Esophagus muscularis mucosa (tissue), 4 donors: ENCODE results near the gene IL20. TPM values are rescaled to one million over a fixed set of nuclear protein-coding genes. Genes with fewer than 3 reads are reported as not detected.

Experiments
- DNase-seq: peaks from one replicate; pipeline ENCODE4 v3.0.0-alpha.2; 2017; ENCODE audit errors: extremely low spot score
- H3K27ac ChIP-seq, 4 donors: fragments of 200-600 bp; sonication (generic); replicated peaks in 1 of 4; 1 replicate in 3 of 4; 2 replicates in 1 of 4; pipeline ENCODE4 v1.5.1; 2016 to 2019; ENCODE audit warnings: mild to moderate bottlenecking in 1 of 4
- H3K27me3 ChIP-seq, 4 donors: fragments of 200-600 bp; sonication (generic); one replicate each; pipeline versions ENCODE4 v1.5.1 to v1.6.0; 2016 to 2019
- H3K36me3 ChIP-seq, 4 donors: fragments of 200-600 bp; sonication (generic); one replicate each; pipeline ENCODE4 v1.5.1; 2016 to 2019
- H3K4me1 ChIP-seq, 4 donors: fragments of 200-600 bp; sonication (generic); one replicate each; pipeline ENCODE4 v1.5.1; 2016 to 2019
- H3K4me3 ChIP-seq, 4 donors: fragments of 200-600 bp; sonication (generic); 1 replicate in 2 of 4; 2 replicates in 2 of 4; pipeline ENCODE4 v1.5.1; 2016 to 2019; ENCODE audit warnings: mild to moderate bottlenecking in 4 of 4, moderate library complexity in 1 of 4
- H3K9me3 ChIP-seq, 4 donors: fragments of 200-600 bp; sonication (generic); 1 replicate in 3 of 4; 2 replicates in 1 of 4; pipeline ENCODE4 v1.5.1; 2016 to 2019
- EP300 ChIP-seq: sonication (generic); formaldehyde crosslinking; IDR thresholded peaks from one replicate; pipeline ENCODE4 v1.6.1; 2017; ENCODE audit warnings: antibody characterized with exemption
- POLR2A ChIP-seq: fragments of 450-650 bp; IDR thresholded peaks from one replicate; pipeline ENCODE4 v1.6.1; 2017; ENCODE audit warnings: antibody characterized with exemption, moderate library complexity, mild to moderate bottlenecking, low read depth
- POLR2AphosphoS5 ChIP-seq, 2 donors: sonication (generic); formaldehyde crosslinking; IDR thresholded peaks; one replicate each; pipeline ENCODE4 v1.6.1; 2017; ENCODE audit warnings: antibody characterized with exemption in 2 of 2
- WGBS: methylation state at CpG from one replicate; pipeline ENCODE4 v1.1.5; 2018; 5-methylcytosine and 5-hydroxymethylcytosine counted together
- intact Hi-C: fragments of 100-400 bp; cut with DNase I; formaldehyde crosslinking; loops from one replicate; pipeline ENCODE4 v1.15.1; 2023
- total RNA-seq, 4 donors: library from RNA; depleted of rRNA; stranded (reverse); fragments of >200 nt; gene quantifications; one replicate each; pipeline versions ENCODE4 v1.1.0 to v1.2.1, GENCODE V29; 2016
- TF ChIP-seq, protein P1 (sequence below), 3 experiments: fragments of 200-600 bp in 2 of 3; fragments of 450-650 bp in 1 of 3; sonication (generic) in 2 of 3; IDR thresholded peaks; one replicate each; pipeline ENCODE4 v1.5.1; 2017 to 2019; ENCODE audit warnings: antibody characterized with exemption in 3 of 3, mild to moderate bottlenecking in 2 of 3, moderate library complexity in 1 of 3

IL20 gene
- total RNA-seq, 4 donors from 2014 or later: not detected

DNA sequence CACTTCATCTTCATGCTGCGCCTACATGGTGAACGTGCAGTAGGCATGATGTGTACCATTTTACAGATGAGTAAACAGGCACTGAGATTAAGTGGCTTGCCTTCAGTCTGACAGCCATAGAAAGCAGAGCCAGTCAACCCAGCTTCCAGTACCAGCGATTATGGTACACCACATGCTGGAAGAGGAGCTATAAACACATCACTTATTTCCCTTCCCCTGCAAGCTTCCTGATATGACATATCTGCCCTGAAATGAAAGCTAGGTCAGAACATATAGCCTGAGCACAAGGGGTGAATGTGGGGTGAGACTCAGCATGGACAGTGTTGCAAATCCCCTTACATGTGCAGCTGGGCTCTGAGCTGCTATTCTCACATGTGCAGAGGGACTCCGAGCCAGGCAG is 33.8 kb upstream of the IL20 start:
- Histone ChIP-seq H3K4me3 (no peak overlapping the region), H3K27ac (no peak overlapping the region), H3K27me3 (peaks cover 0 to 3% (median 0%) of the 10 kb centered on the region in 4 donors), H3K9me3 (no peaks in the 10 kb centered on the region), H3K4me1 (no peaks in the 10 kb centered on the region), H3K36me3 (no peaks in the 10 kb centered on the region)
- WGBS: 77% methylated on average over 3 of the region's 4 CpGs
- peak; percentile 55 for DNase-seq
- no peak for TF ChIP-seq EP300
- TF ChIP-seq POLR2A: no peak
- TF ChIP-seq POLR2AphosphoS5 (IDR thresholded peaks at IDR 0.05): no peak
- TF ChIP-seq, protein P1, sequence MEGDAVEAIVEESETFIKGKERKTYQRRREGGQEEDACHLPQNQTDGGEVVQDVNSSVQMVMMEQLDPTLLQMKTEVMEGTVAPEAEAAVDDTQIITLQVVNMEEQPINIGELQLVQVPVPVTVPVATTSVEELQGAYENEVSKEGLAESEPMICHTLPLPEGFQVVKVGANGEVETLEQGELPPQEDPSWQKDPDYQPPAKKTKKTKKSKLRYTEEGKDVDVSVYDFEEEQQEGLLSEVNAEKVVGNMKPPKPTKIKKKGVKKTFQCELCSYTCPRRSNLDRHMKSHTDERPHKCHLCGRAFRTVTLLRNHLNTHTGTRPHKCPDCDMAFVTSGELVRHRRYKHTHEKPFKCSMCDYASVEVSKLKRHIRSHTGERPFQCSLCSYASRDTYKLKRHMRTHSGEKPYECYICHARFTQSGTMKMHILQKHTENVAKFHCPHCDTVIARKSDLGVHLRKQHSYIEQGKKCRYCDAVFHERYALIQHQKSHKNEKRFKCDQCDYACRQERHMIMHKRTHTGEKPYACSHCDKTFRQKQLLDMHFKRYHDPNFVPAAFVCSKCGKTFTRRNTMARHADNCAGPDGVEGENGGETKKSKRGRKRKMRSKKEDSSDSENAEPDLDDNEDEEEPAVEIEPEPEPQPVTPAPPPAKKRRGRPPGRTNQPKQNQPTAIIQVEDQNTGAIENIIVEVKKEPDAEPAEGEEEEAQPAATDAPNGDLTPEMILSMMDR (IDR thresholded peaks at IDR 0.05): no peak
- intact Hi-C loops: no loop called here

DNA sequence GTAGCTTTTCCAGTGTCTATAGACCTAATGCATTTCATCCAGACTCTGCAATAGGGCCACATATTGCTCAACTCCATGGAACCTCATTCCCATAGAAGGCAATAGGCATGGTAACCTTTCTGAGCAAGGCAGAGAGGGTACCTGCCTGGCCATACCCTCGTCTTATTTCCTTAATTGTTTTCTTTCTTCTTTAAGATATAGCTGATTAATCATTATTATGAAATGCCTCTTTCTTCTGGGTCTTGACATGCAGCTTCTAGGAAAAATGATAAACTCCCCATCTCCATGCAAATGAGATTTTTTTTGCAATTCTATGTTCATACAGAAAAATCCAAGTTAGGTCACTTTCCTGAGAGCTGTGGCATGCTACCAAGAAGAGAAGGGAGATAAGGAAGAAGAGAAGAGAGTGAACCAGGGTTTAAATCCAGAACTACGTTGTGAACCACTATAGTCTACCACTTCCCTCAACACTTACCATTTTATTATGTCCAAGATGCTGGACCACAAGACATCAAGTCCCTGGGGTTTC is 33.0 kb upstream of the IL20 start:
- Histone ChIP-seq H3K9me3 (no peaks in the 10 kb centered on the region), H3K27me3 (peaks cover 0 to 10% (median 0%) of the 10 kb centered on the region in 4 donors), H3K4me3 (no peak overlapping the region), H3K27ac (no peak overlapping the region), H3K4me1 (no peaks in the 10 kb centered on the region), H3K36me3 (no peaks in the 10 kb centered on the region)
- DNase-seq: peak; percentile 37
- TF ChIP-seq, protein P1 (IDR thresholded peaks at IDR 0.05): no peak
- no peak for TF ChIP-seq POLR2AphosphoS5 (IDR thresholded peaks at IDR 0.05)
- TF ChIP-seq EP300: no peak
- TF ChIP-seq POLR2A: no peak
- intact Hi-C loops: no loop called here
- 62% methylated on average over 2 of the region's 2 CpGs for WGBS

DNA sequence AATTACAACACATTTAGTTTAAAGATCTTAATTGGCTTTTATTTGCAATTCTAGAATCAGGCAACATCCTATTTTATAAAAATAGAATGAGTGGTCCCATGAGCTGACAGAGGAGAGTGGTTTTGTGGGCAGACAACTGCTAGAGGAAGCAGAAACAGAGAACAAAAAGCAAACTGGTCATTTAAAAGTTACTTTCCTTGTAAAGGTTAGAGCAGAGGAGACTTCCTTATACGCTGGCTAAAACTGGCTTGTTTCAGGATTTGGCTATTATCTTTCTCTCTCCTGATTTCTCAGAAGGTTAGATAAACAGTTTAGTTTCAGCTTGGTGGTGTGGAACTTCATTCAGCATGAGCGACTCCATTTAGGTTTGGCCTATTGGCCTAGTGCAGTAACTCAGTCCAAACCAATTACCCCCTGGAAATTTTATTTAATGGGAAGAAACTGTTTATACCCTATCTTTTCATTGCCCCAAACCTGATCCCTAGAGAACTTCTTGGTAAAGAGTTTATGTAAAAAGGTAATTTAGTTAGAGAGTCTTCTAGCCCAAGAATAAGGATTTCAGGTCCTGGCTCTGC is 32.2 kb upstream of the IL20 start:
- no peak overlapping the region for H3K4me3 ChIP-seq
- no peaks in the 10 kb centered on the region for H3K4me1 ChIP-seq
- H3K36me3 ChIP-seq: no peaks in the 10 kb centered on the region
- TF ChIP-seq POLR2A (no peak), EP300 (no peak), POLR2AphosphoS5 (IDR thresholded peaks at IDR 0.05) (no peak)
- TF ChIP-seq, protein P1 (IDR thresholded peaks at IDR 0.05): no peak
- DNase-seq: peak; percentile 31
- peaks cover 0 to 15% (median 0%) of the 10 kb centered on the region in 4 donors for H3K27me3 ChIP-seq
- H3K27ac ChIP-seq: no peak overlapping the region
- WGBS: 60% methylated on average over 2 of the region's 2 CpGs
- intact Hi-C loops: no loop called here
- H3K9me3 ChIP-seq: no peaks in the 10 kb centered on the region

DNA sequence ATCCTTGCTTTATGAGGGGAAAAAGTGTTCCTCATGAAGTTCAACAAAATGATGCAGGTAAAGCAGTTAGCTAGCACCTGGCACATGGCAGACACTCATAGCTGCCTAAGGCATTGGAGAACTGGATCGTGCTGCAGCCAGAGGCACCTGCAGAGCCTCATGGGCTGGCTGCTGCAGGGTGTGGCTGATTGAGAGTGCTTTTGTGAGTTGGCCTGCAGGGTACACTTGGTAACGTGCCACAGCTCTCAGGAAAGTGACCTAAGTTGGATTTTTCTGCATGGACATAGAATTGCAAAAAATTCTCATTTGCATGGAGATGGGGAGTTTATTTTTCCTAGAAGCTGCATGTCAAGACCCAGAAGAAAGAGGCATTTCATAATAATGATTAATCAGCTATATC is 31.6 kb upstream of the IL20 start:
- Histone ChIP-seq H3K4me1 (no peaks in the 10 kb centered on the region), H3K36me3 (no peaks in the 10 kb centered on the region), H3K27ac (no peak overlapping the region), H3K27me3 (peaks cover 0 to 15% (median 0%) of the 10 kb centered on the region in 4 donors), H3K4me3 (no peak overlapping the region), H3K9me3 (no peaks in the 10 kb centered on the region)
- WGBS: 73% methylated on average over 2 of the region's 2 CpGs
- intact Hi-C loops: no loop called here
- TF ChIP-seq EP300 (no peak), POLR2AphosphoS5 (IDR thresholded peaks at IDR 0.05) (no peak), POLR2A (no peak)
- TF ChIP-seq, protein P1 (IDR thresholded peaks at IDR 0.05): no peak
- DNase-seq: peak; percentile 64

DNA sequence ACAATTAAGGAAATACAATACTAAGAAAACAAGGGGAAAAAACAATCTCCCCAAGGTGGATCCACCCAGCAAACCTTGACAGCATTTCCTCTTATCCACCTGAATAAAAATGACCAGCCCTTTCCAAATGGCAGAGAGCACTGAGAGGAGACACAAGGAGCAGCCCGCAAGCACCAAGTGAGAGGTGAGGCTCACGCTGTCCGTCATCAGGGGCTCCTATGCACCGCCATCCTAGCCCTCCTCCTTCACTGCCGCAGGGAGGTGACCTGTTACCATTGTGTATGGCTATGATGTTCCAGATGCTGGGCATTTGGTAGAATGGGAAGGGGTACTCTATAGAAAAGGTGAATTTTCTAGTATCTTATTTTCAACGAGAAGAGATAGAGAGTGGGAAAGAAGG is 31.2 kb upstream of the IL20 start:
- H3K27ac ChIP-seq: no peak overlapping the region
- no peaks in the 10 kb centered on the region for H3K36me3 ChIP-seq
- H3K4me3 ChIP-seq: no peak overlapping the region
- DNase-seq: peak; percentile 39
- no peaks in the 10 kb centered on the region for H3K9me3 ChIP-seq
- intact Hi-C loops: no loop called here
- peaks cover 0 to 15% (median 0%) of the 10 kb centered on the region in 4 donors for H3K27me3 ChIP-seq
- no peaks in the 10 kb centered on the region for H3K4me1 ChIP-seq
- TF ChIP-seq POLR2A (no peak), EP300 (no peak), POLR2AphosphoS5 (IDR thresholded peaks at IDR 0.05) (no peak)
- TF ChIP-seq, protein P1 (IDR thresholded peaks at IDR 0.05): no peak
- WGBS: 92% methylated on average over 6 of the region's 6 CpGs
